Measurements from ENCODE around the gene OSR1.

OSR1 gene

GRCh38 chr2:19360266-19360965, 2.0 kb upstream of the OSR1 start:
- TF ChIP-seq CTCF (IDR thresholded peaks at IDR 0.05; ENCODE audit: extremely low read depth, insufficient read depth, missing control alignments) = no peak
- peak; percentile 20 for DNase-seq (ENCODE audit: low spot score)
- in situ Hi-C loops (cut with MboI; ENCODE audit: low pct_unique_long_range_greater_than_20kb, low sequenced_read_pairs, unreplicated experiment) = loop anchor here (25.0 kb wide), 2 partner anchors 598 to 848 kb away; no protein-coding TSS in a partner anchor

- in situ Hi-C loops (cut with MboI; ENCODE audit: low pct_unique_long_range_greater_than_20kb, low sequenced_read_pairs, unreplicated experiment) = loop anchor here (10.0 to 25.0 kb wide), 3 partner anchors 495 to 847 kb away; no protein-coding TSS in a partner anchor
- DNase-seq (ENCODE audit: low spot score) = peak; percentile 11
- TF ChIP-seq CTCF (IDR thresholded peaks at IDR 0.05; ENCODE audit: extremely low read depth, insufficient read depth, missing control alignments) = no peak
Measured at GRCh38 chr2:19359456-19359855, 1.0 kb upstream of the OSR1 start.

GRCh38 chr2:19359021-19359357, 566 bp upstream of the OSR1 start:
- peak; percentile 18 for DNase-seq (ENCODE audit: low spot score)
- in situ Hi-C loops (cut with MboI; ENCODE audit: low pct_unique_long_range_greater_than_20kb, low sequenced_read_pairs, unreplicated experiment) = loop anchor here (10.0 to 25.0 kb wide), 3 partner anchors 496 to 847 kb away; no protein-coding TSS in a partner anchor
- no peak for TF ChIP-seq CTCF (IDR thresholded peaks at IDR 0.05; ENCODE audit: extremely low read depth, insufficient read depth, missing control alignments)

GRCh38 chr2:19357402-19358241, 801 bp downstream of the OSR1 start:
- DNase-seq (ENCODE audit: low spot score) = peak; percentile 39
- TF ChIP-seq CTCF (IDR thresholded peaks at IDR 0.05; ENCODE audit: extremely low read depth, insufficient read depth, missing control alignments) = no peak
- in situ Hi-C loops (cut with MboI; ENCODE audit: low pct_unique_long_range_greater_than_20kb, low sequenced_read_pairs, unreplicated experiment) = loop anchor here (10.0 to 25.0 kb wide), 3 partner anchors 497 to 845 kb away; no protein-coding TSS in a partner anchor

GRCh38 chr2:19356545-19357401, 1.6 kb downstream of the OSR1 start:
- DNase-seq (ENCODE audit: low spot score) = peak; percentile 33
- TF ChIP-seq CTCF (IDR thresholded peaks at IDR 0.05; ENCODE audit: extremely low read depth, insufficient read depth, missing control alignments) = no peak
- in situ Hi-C loops (cut with MboI; ENCODE audit: low pct_unique_long_range_greater_than_20kb, low sequenced_read_pairs, unreplicated experiment) = loop anchor here (10.0 to 25.0 kb wide), 3 partner anchors 498 to 844 kb away; no protein-coding TSS in a partner anchor

Measured in GM13977 (cell line).